HK-2 (cell line): ENCODE data around the gene SHISA6.

ENCODE experiments used
- DNase-seq: peaks from one replicate; pipeline ENCODE4 v3.0.0-alpha.2; 2018; ENCODE audit not compliant: unreplicated experiment

Gene SHISA6

GRCh38 chr17:11240841-11241610 is at the start of gene SHISA6:
SHISA6 (plus strand) TSS chr17:11241213.
- DNase-seq: no peak

GRCh38 chr17:11195801-11196200 is 45.2 kb upstream of the SHISA6 start:
- DNase-seq: no peak

GRCh38 chr17:11204991-11205390 is 36.0 kb upstream of the SHISA6 start:
- DNase-seq: no peak

GRCh38 chr17:11205659-11206058 is 35.4 kb upstream of the SHISA6 start:
- no peak for DNase-seq

GRCh38 chr17:11209906-11210305 is 31.1 kb upstream of the SHISA6 start:
- no peak for DNase-seq

- DNase-seq: no peak
These were observed 28.2 kb upstream of the SHISA6 start for GRCh38 chr17:11212792-11213191.

GRCh38 chr17:11216976-11217375 is 24.0 kb upstream of the SHISA6 start:
- DNase-seq: no peak

- no peak for DNase-seq
These were observed 19.8 kb upstream of the SHISA6 start for GRCh38 chr17:11221196-11221595.

GRCh38 chr17:11221721-11222120 is 19.3 kb upstream of the SHISA6 start:
- DNase-seq: no peak

GRCh38 chr17:11238705-11239104 is 2.3 kb upstream of the SHISA6 start:
- DNase-seq: no peak

- no peak for DNase-seq
These were observed 1.5 kb upstream of the SHISA6 start for GRCh38 chr17:11239379-11239970.

GRCh38 chr17:11240041-11240840 is 772 bp upstream of the SHISA6 start:
- DNase-seq: no peak

- no peak for DNase-seq
These were observed 706 bp downstream of the SHISA6 start for GRCh38 chr17:11241611-11242226.

- no peak for DNase-seq
These were observed 1.4 kb downstream of the SHISA6 start for GRCh38 chr17:11242411-11242810.

- DNase-seq: no peak
These were observed 3.8 kb downstream of the SHISA6 start for GRCh38 chr17:11244776-11245175.

GRCh38 chr17:11245187-11245586 is 4.2 kb downstream of the SHISA6 start:
- no peak for DNase-seq

- no peak for DNase-seq
These were observed 4.8 kb downstream of the SHISA6 start for GRCh38 chr17:11245791-11246190.

- no peak for DNase-seq
These were observed 9.1 kb downstream of the SHISA6 start for GRCh38 chr17:11250161-11250560.

- DNase-seq: no peak
These were observed 10.6 kb downstream of the SHISA6 start for GRCh38 chr17:11251561-11252107.

- DNase-seq: no peak
These were observed 11.1 kb downstream of the SHISA6 start for GRCh38 chr17:11252146-11252545.

- DNase-seq: no peak
These were observed 15.9 kb downstream of the SHISA6 start for GRCh38 chr17:11256877-11257276.
